ENCODE results near the gene SMC1B. TPM values are rescaled to one million over a fixed set of nuclear protein-coding genes. Genes with fewer than 3 reads are reported as not detected.

The SMC1B gene
- total and polyA plus RNA-seq, 8 donors: 0.06 TPM; not detected in 7

DNA sequence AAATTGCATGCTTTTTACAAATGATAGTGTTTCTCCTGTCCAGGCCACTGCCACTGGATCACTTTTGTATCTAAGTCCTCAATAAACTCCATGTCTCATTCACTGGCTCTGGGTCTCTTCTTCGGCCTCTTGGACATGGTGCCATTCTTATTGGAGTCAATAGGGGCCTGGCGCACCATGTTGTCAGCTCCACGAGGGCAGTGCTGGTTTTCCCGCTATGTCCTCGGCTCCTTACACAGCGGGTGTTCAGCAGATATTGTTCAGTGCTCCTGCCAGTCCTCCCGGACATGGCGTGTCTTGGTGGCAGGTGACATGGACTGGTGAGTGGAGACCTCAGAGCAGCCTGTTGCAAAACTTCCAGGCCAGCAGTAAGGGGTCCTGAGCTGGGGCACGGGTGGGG lies 107.3 kb downstream of the SMC1B start:
- H3K36me3 ChIP-seq: no peaks in the 10 kb centered on the region
- TF ChIP-seq, protein P1, sequence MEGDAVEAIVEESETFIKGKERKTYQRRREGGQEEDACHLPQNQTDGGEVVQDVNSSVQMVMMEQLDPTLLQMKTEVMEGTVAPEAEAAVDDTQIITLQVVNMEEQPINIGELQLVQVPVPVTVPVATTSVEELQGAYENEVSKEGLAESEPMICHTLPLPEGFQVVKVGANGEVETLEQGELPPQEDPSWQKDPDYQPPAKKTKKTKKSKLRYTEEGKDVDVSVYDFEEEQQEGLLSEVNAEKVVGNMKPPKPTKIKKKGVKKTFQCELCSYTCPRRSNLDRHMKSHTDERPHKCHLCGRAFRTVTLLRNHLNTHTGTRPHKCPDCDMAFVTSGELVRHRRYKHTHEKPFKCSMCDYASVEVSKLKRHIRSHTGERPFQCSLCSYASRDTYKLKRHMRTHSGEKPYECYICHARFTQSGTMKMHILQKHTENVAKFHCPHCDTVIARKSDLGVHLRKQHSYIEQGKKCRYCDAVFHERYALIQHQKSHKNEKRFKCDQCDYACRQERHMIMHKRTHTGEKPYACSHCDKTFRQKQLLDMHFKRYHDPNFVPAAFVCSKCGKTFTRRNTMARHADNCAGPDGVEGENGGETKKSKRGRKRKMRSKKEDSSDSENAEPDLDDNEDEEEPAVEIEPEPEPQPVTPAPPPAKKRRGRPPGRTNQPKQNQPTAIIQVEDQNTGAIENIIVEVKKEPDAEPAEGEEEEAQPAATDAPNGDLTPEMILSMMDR (IDR thresholded peaks at IDR 0.05): no peak
- no peak for DNase-seq
- H3K27ac ChIP-seq: no peak overlapping the region
- no peaks in the 10 kb centered on the region for H3K27me3 ChIP-seq
- no peaks in the 10 kb centered on the region for H3K9me3 ChIP-seq
- WGBS, 2 donors: 86 to 87% methylated on average over 9 of the region's 9 CpGs
- intact Hi-C loops (cut with DNase I): no loop called here
- peaks cover 0 to 3% (median 0%) of the 10 kb centered on the region in 3 donors for H3K4me1 ChIP-seq
- no peak for FAIRE-seq
- no peak overlapping the region for H3K4me3 ChIP-seq
- ATAC-seq: no peak

DNA sequence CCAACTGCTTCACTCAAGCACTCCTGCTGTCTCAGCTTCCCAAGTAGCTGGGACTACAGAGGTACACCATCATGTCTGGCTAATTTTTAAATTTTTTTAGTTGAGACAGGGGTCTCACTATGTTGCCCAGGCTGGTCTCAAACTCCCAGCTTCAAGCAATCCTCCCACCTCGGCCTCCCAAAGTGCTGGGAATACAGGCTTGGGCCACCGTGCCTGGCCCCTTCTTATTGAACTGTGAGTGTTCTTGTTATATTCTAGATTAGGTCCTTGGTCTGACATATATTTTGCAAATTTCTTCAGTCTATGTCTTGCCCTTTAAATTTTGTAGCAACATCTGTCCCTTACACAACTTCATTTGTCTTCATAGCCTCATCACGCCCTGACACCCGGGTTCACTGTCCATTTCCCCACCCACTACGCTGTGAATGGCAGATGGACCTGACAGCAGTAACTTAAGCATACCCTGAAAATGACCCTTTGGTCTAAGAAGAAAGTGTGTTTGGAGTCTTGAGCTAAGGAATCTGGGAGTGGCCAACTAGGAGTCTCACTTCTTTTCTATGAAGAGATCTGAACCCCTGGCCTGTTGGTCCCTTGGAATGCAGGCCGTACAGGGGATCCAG lies 107.8 kb downstream of the SMC1B start:
- Histone ChIP-seq H3K4me1 (no peaks in the 10 kb centered on the region), H3K36me3 (no peaks in the 10 kb centered on the region), H3K27me3 (no peaks in the 10 kb centered on the region), H3K9me3 (no peaks in the 10 kb centered on the region), H3K4me3 (no peak overlapping the region), H3K27ac (no peak overlapping the region)
- intact Hi-C loops (cut with DNase I): no loop called here
- ATAC-seq: no peak
- no peak for FAIRE-seq
- WGBS, 2 donors: 69 to 79% methylated on average over 6 of the region's 6 CpGs
- TF ChIP-seq, protein P1 (IDR thresholded peaks at IDR 0.05): no peak
- DNase-seq: no peak

DNA sequence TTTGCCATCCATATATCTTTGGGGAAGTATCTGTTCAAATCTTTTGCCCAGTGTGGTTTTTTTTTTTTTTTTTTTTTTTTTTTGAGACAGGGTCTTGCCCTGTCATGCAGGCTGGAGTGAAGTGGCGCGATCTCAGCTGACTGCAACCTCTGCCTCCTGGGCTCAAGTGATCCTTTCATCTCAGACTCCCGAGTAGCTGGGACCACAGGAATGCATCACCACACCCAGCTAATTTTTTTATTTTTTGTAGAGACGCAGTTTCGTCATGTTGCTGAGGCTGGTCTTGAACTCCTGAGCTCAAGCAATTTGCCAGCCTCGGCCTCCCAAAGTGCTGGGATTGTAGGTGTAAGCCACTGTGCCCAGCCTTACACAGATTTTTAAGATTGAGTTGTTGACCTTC lies 108.4 kb downstream of the SMC1B start:
- H3K4me3 ChIP-seq: no peak overlapping the region
- ATAC-seq (no peak), FAIRE-seq (no peak), DNase-seq (no peak)
- no peaks in the 10 kb centered on the region for H3K36me3 ChIP-seq
- TF ChIP-seq, protein P1 (IDR thresholded peaks at IDR 0.05): no peak
- intact Hi-C loops (cut with DNase I): no loop called here
- 79 to 85% methylated on average over 6 of the region's 6 CpGs for WGBS, 2 donors
- H3K27me3 ChIP-seq: no peaks in the 10 kb centered on the region
- H3K27ac ChIP-seq: no peak overlapping the region
- H3K4me1 ChIP-seq: no peaks in the 10 kb centered on the region
- H3K9me3 ChIP-seq: no peaks in the 10 kb centered on the region

DNA sequence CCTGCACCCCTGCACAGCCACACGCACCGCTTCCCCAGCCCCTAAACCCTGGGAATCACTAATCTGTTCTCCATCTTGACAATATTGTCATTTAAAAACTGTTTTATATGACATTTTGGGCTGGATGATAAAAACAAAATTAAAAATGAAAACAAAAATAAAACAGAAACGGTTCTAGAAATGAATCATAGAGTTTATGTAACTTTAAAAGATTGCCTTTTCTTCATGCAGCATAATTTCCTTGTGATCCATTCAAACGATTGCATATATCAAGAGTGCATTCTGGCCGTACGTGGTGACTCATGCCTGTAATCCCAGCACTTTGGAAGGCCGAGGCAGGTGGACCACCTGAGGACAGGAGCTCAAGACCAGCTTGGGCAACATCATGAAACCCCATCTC lies 110.2 kb downstream of the SMC1B start:
- intact Hi-C loops (cut with DNase I): no loop called here
- FAIRE-seq (no peak), DNase-seq (no peak), ATAC-seq (no peak)
- TF ChIP-seq, protein P1 (IDR thresholded peaks at IDR 0.05): no peak
- Histone ChIP-seq H3K4me3 (no peak overlapping the region), H3K36me3 (no peaks in the 10 kb centered on the region), H3K27ac (no peak overlapping the region), H3K4me1 (no peaks in the 10 kb centered on the region), H3K9me3 (no peaks in the 10 kb centered on the region), H3K27me3 (no peaks in the 10 kb centered on the region)
- WGBS, 2 donors: 63 to 71% methylated on average over 7 of the region's 7 CpGs

DNA sequence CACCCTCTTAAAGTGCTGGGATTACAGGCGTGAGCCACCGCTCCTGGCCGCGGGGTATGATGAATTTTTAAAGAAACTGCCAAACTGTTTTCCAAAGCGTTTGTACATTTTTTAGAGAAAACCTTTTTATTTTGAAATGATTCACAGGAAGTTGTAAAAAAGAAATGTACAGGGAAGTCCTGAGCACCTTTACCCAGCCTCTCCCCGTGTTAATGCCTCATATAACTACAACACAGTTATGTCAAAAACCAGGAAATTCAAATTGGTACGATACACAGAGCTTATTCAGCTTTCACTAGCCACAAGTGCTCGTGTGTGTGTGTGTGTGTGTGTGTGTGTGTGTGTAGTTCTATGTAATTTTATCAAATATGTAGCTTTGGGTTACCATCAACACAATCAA lies 110.6 kb downstream of the SMC1B start:
- Histone ChIP-seq H3K27me3 (no peaks in the 10 kb centered on the region), H3K9me3 (no peaks in the 10 kb centered on the region), H3K4me1 (no peaks in the 10 kb centered on the region), H3K27ac (no peak overlapping the region), H3K4me3 (no peak overlapping the region), H3K36me3 (no peaks in the 10 kb centered on the region)
- DNase-seq (no peak), ATAC-seq (peak in 1 of 4 donors; percentile 15), FAIRE-seq (no peak)
- whole genome bisulfite sequencing, 2 donors: 60 to 75% methylated on average over 8 of the region's 8 CpGs
- intact Hi-C loops (cut with DNase I): no loop called here
- TF ChIP-seq, protein P1 (IDR thresholded peaks at IDR 0.05): no peak
